Smooth muscle cell (in vitro differentiated cells): ENCODE data around the gene HES4. TPM values are rescaled to one million over a fixed set of nuclear protein-coding genes. Genes with fewer than 3 reads are reported as not detected.
"Not testable (repeated sequence)": the region's sequence is repeated elsewhere in the genome, so short reads cannot be mapped to it uniquely, and the experiment has no call there.

ENCODE experiments used
- DNase-seq: peaks from one replicate; lab custom pipeline; 2025; ENCODE audit not compliant: unreplicated experiment; lab: John Stamatoyannopoulos, UW
- H2AFZ ChIP-seq: fragments of 200-600 bp; sonication (generic); 2 replicates; pipeline ENCODE4 v1.6.0; 2016; ENCODE audit warnings: antibody characterized with exemption, low read depth, mild to moderate bottlenecking
- H3F3A ChIP-seq: fragments of 200-600 bp; sonication (generic); 2 replicates; pipeline ENCODE4 v1.6.0; 2017; ENCODE audit warnings: antibody characterized with exemption, low read depth
- H3K27ac ChIP-seq: fragments of 200-600 bp; sonication (generic); 2 replicates; pipeline ENCODE4 v1.5.1; 2016; ENCODE audit warnings: low read depth, mild to moderate bottlenecking
- H3K27me3 ChIP-seq: fragments of 200-600 bp; sonication (generic); 2 replicates; pipeline ENCODE4 v1.6.1; 2016; ENCODE audit warnings: low read depth, mild to moderate bottlenecking
- H3K36me3 ChIP-seq: fragments of 200-600 bp; sonication (generic); 2 replicates; pipeline ENCODE4 v1.5.1; 2016; ENCODE audit warnings: low read depth
- H3K4me1 ChIP-seq: fragments of 200-600 bp; sonication (generic); 2 replicates; pipeline ENCODE4 v1.5.1; 2016; ENCODE audit warnings: low read depth
- H3K4me2 ChIP-seq: fragments of 200-600 bp; sonication (generic); 2 replicates; pipeline ENCODE4 v1.6.0; 2016; ENCODE audit warnings: mild to moderate bottlenecking
- H3K4me3 ChIP-seq: fragments of 200-600 bp; sonication (generic); 2 replicates; pipeline ENCODE4 v1.5.1; 2016; ENCODE audit warnings: mild to moderate bottlenecking
- H3K79me2 ChIP-seq: fragments of 200-600 bp; sonication (generic); 2 replicates; pipeline ENCODE4 v1.6.0; 2016; ENCODE audit warnings: low read depth, mild to moderate bottlenecking
- H3K9ac ChIP-seq: fragments of 200-600 bp; sonication (generic); 2 replicates; pipeline ENCODE4 v1.6.0; 2016; ENCODE audit warnings: low read depth
- H3K9me3 ChIP-seq: fragments of 200-600 bp; sonication (generic); replicated peaks from 2 replicates; pipeline ENCODE4 v1.5.1; 2016; ENCODE audit warnings: low read depth
- H4K20me1 ChIP-seq: fragments of 200-600 bp; sonication (generic); 2 replicates; pipeline ENCODE4 v1.6.0; 2016; ENCODE audit warnings: low read depth
- CTCF ChIP-seq: fragments of 200-600 bp; sonication (generic); IDR thresholded peaks from 2 replicates; pipeline ENCODE4 v1.5.1; 2017; ENCODE audit warnings: borderline replicate concordance, mild to moderate bottlenecking, antibody characterized with exemption; ENCODE audit not compliant: insufficient read depth, poor library complexity, severe bottlenecking
- WGBS: methylation state at CpG from one replicate; pipeline ENCODE4 v1.1.7; 2016; ENCODE audit warnings: low lambda C conversion rate; 5-methylcytosine and 5-hydroxymethylcytosine counted together
- polyA plus RNA-seq: library from polyadenylated mRNA; unstranded; fragments of >200 nt; fragmentation: Nextera tagmentation; extraction: Ambion mirVana; gene quantifications from 2 replicates; pipeline ENCODE4 v1.2.1, GENCODE V29; 2016
- total RNA-seq: library from RNA; depleted of rRNA; stranded (reverse); fragments of >200 nt; gene quantifications from 2 replicates; pipeline ENCODE4 v1.2.3, GENCODE V29; 2014

The HES4 gene
- total and polyA plus RNA-seq, 2 experiments from 2014 or later = 57.0 to 72.0 TPM

GRCh38 chr1:1014799-1015681 is 15.1 kb upstream of the HES4 start:
- no peaks in the 10 kb centered on the region for H4K20me1 ChIP-seq
- H3F3A ChIP-seq = peaks cover 4% of the 10 kb centered on the region
- 83% methylated on average over 19 of the region's 20 CpGs for WGBS
- no peaks in the 10 kb centered on the region for H3K27me3 ChIP-seq
- no peaks in the 10 kb centered on the region for H3K79me2 ChIP-seq
- no peak overlapping the region for H3K4me3 ChIP-seq
- H3K9ac ChIP-seq = no peak overlapping the region
- no peak for DNase-seq
- H3K36me3 ChIP-seq = no peaks in the 10 kb centered on the region
- H3K27ac ChIP-seq = peak overlapping the region; percentile 11
- no peaks in the 10 kb centered on the region for H3K9me3 ChIP-seq
- TF ChIP-seq CTCF = peak; percentile 13
- no peak overlapping the region for H2AFZ ChIP-seq
- H3K4me2 ChIP-seq = peak overlapping the region; percentile 83
- peaks cover 14% of the 10 kb centered on the region for H3K4me1 ChIP-seq

GRCh38 chr1:1013922-1014648 is 14.2 kb upstream of the HES4 start:
- no peak for DNase-seq
- peak overlapping the region; percentile 7 for H3K9ac ChIP-seq
- 57% methylated on average over 41 of the region's 41 CpGs for WGBS
- peaks cover 14% of the 10 kb centered on the region for H3K4me1 ChIP-seq
- no peaks in the 10 kb centered on the region for H3K27me3 ChIP-seq
- H3K4me2 ChIP-seq = peak overlapping the region; percentile 83
- no peaks in the 10 kb centered on the region for H3K9me3 ChIP-seq
- H3F3A ChIP-seq = peaks cover 4% of the 10 kb centered on the region
- no peaks in the 10 kb centered on the region for H4K20me1 ChIP-seq
- H3K27ac ChIP-seq = peak overlapping the region; percentile 42
- TF ChIP-seq CTCF = no peak
- H3K4me3 ChIP-seq = peak overlapping the region; percentile 60
- H3K36me3 ChIP-seq = no peaks in the 10 kb centered on the region
- H2AFZ ChIP-seq = no peak overlapping the region
- H3K79me2 ChIP-seq = no peaks in the 10 kb centered on the region

GRCh38 chr1:1013105-1013921 is 13.4 kb upstream of the HES4 start, which contains the start of gene ISG15:
Gene ISG15 (plus strand): TSS chr1:1013497. CDS start chr1:1013574, 77 bp downstream.
- TF ChIP-seq CTCF = no peak
- peaks cover 14% of the 10 kb centered on the region for H3K4me1 ChIP-seq
- peak within 1 kb of the TSS; percentile 40 for H3K9ac ChIP-seq
- peak within 1 kb of the TSS; percentile 60 for H3K4me3 ChIP-seq
- peak within 1 kb of the TSS; percentile 42 for H3K27ac ChIP-seq
- no peaks in the 10 kb centered on the region for H4K20me1 ChIP-seq
- H3K79me2 ChIP-seq = no peaks in the 10 kb centered on the region
- WGBS = 12% methylated on average over 30 of the region's 30 CpGs
- no peaks in the 10 kb centered on the region for H3K27me3 ChIP-seq
- DNase-seq = peak; percentile 53
- peak within 1 kb of the TSS; percentile 29 for H2AFZ ChIP-seq
- no peaks in the 10 kb centered on the region for H3K9me3 ChIP-seq
- peaks cover 4% of the 10 kb centered on the region for H3F3A ChIP-seq
- no peaks in the 10 kb centered on the region for H3K36me3 ChIP-seq
- peak within 1 kb of the TSS; percentile 83 for H3K4me2 ChIP-seq

- WGBS = 74% methylated on average over 13 of the region's 13 CpGs
Observed at GRCh38 chr1:1012736-1013104, 12.8 kb upstream of the HES4 start.

More at GRCh38 chr1:1012736-1013104, 12.8 kb upstream of the HES4 start:
- Histone ChIP-seq H2AFZ (peak overlapping the region; percentile 29), H3K27ac (peak overlapping the region; percentile 42), H3K4me1 (peaks cover 14% of the 10 kb centered on the region), H3K4me2 (peak overlapping the region; percentile 83), H3K4me3 (peak overlapping the region; percentile 60), H3K9ac (peak overlapping the region; percentile 40)
- DNase-seq, H3K9me3 ChIP-seq, H3K79me2 ChIP-seq, H3K36me3 ChIP-seq, H3K27me3 ChIP-seq, H4K20me1 ChIP-seq, H3F3A ChIP-seq: not testable (repeated sequence)
